Stimulated activated CD4-positive, alpha-beta T cell treated with anti-CD3 and anti-CD28 coated beads, TNF-alpha, amount 100 ng/mL, for 24 hours (primary cell): ENCODE measurements around the gene OR2H1.

Source experiments
- DNase-seq, 3 experiments: peaks; one replicate each; pipeline ENCODE4 v3.0.0-alpha.2; 2020; ENCODE audit warnings: low read depth in 3 of 3

The OR2H1 gene

GRCh38 chr6:29510746-29511300 lies 53.9 kb downstream of the OR2H1 start:
- DNase-seq, result no peak
